Transverse colon (tissue), 3 donors: ENCODE measurements around the gene SPRYD4.

Source experiments
- POLR2A ChIP-seq: fragments of 450-650 bp; IDR thresholded peaks from one replicate; pipeline ENCODE4 v1.6.1; 2016; ENCODE audit warnings: antibody characterized with exemption, mild to moderate bottlenecking, moderate library complexity
- TF ChIP-seq, protein P1 (sequence below), 5 experiments: fragments of 200-600 bp in 3 of 5; fragments of 450-650 bp in 2 of 5; sonication (generic) in 3 of 5; IDR thresholded peaks; 1 replicate in 2 of 5; 2 replicates in 3 of 5; pipeline ENCODE4 v1.5.1; 2016 to 2017; ENCODE audit warnings: antibody characterized with exemption in 5 of 5, inconsistent platforms in 3 of 5, mild to moderate bottlenecking in 2 of 5, moderate library complexity in 1 of 5

DNA sequence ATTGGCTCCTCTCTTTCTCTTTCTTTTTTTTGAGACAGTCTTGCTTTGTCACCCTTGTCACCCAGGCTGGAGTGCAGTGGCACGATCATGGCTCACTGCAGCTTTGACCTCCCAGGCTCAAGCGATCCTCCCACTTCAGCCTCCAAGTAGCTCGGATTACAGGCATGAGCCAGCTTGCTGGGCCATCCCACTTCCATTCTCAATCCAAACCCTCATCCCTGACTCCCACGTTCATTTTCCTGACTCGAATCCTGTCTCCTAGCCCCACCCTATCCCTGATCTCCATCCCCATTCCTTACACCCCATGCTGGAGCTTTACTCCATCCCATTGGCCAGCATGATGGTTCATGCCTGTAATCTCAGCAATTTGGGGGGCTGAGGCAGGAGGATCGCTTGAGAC, 7.8 kb downstream of the SPRYD4 start:
- TF ChIP-seq, protein P1, sequence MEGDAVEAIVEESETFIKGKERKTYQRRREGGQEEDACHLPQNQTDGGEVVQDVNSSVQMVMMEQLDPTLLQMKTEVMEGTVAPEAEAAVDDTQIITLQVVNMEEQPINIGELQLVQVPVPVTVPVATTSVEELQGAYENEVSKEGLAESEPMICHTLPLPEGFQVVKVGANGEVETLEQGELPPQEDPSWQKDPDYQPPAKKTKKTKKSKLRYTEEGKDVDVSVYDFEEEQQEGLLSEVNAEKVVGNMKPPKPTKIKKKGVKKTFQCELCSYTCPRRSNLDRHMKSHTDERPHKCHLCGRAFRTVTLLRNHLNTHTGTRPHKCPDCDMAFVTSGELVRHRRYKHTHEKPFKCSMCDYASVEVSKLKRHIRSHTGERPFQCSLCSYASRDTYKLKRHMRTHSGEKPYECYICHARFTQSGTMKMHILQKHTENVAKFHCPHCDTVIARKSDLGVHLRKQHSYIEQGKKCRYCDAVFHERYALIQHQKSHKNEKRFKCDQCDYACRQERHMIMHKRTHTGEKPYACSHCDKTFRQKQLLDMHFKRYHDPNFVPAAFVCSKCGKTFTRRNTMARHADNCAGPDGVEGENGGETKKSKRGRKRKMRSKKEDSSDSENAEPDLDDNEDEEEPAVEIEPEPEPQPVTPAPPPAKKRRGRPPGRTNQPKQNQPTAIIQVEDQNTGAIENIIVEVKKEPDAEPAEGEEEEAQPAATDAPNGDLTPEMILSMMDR (IDR thresholded peaks at IDR 0.05) = no peak
- TF ChIP-seq POLR2A = no peak
